AG04450 (cell line): ENCODE measurements around the gene SLC10A3. TPM values are rescaled to one million over a fixed set of nuclear protein-coding genes. Genes with fewer than 3 reads are reported as not detected.
A peak's percentile ranks its signal among the peaks of the same experiment; 100 is the strongest.

Source experiments
- CTCF ChIA-PET: fragments of 300-600, 350-600 bp; formaldehyde crosslinking; extraction: SDS; loops from one replicate; lab custom pipeline; 2022; ENCODE audit warnings: antibody characterized with exemption, inconsistent platforms; lab: Charles Lee
- POLR2A ChIA-PET: fragments of 350-600 bp; formaldehyde crosslinking; extraction: SDS; loops from one replicate; lab custom pipeline; 2021; ENCODE audit warnings: antibody characterized with exemption, inconsistent platforms; lab: Yijun Ruan, JAX
- DNase-seq: peaks from one replicate; pipeline ENCODE4 v3.0.0-alpha.2; 2011; ENCODE audit warnings: low read depth, low spot score
- H3K27ac ChIP-seq: one replicate; pipeline ENCODE4 v1.5.1; 2012; ENCODE audit warnings: low read depth, low read length, control low read depth
- H3K27me3 ChIP-seq: one replicate; pipeline ENCODE4 v1.6.0; 2012; ENCODE audit warnings: low read length; ENCODE audit not compliant: control insufficient read depth, insufficient read depth
- H3K4me3 ChIP-seq: 2 replicates; pipeline ENCODE4 v1.5.1; 2011; ENCODE audit warnings: mild to moderate bottlenecking, low read depth, low read length, control low read depth
- H3K9me3 ChIP-seq: 2 replicates; pipeline ENCODE4 v1.5.1; 2012; ENCODE audit warnings: low read length; ENCODE audit not compliant: control insufficient read depth, insufficient read depth
- polyA plus RNA-seq: library from polyadenylated mRNA; depleted of rRNA; stranded (reverse); fragments of >200 nt; gene quantifications from 2 replicates; pipeline ENCODE4 v1.2.3, GENCODE V29; 2011
- TF ChIP-seq, protein P1 (sequence below): IDR thresholded peaks from 2 replicates; pipeline ENCODE4 v1.5.1; 2011; ENCODE audit warnings: low read depth, low read length, control low read depth, inconsistent platforms

Gene SLC10A3
- polyA plus RNA-seq, 1 experiment, result 10.1 TPM

DNA sequence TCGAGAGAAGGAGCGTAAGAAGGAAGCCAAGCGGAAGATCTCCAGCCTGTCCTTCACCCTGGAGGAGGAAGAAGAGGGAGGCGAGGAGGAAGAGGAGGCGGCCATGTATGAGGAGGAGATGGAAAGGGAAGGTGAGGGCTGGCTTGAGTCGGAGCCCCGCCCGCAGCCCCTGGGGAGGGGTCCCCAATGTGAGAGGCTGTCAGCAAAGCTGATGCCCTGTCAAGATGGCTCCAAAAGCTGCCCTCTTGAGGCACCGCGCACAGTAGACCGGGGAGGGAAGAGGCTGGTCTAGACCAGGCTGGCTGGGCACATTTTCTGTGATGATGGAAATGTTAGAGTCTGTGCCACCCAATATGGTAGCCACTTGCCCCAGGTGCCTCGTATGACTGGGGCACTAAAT, 44.0 kb downstream of the SLC10A3 start:
- ChIA-PET CTCF (no interaction called here), POLR2A (no interaction called here)
- Histone ChIP-seq H3K27ac (no peak overlapping the region), H3K27me3 (no peaks in the 10 kb centered on the region), H3K4me3 (no peak overlapping the region), H3K9me3 (no peaks in the 10 kb centered on the region)
- no peak for DNase-seq
- TF ChIP-seq, protein P1, sequence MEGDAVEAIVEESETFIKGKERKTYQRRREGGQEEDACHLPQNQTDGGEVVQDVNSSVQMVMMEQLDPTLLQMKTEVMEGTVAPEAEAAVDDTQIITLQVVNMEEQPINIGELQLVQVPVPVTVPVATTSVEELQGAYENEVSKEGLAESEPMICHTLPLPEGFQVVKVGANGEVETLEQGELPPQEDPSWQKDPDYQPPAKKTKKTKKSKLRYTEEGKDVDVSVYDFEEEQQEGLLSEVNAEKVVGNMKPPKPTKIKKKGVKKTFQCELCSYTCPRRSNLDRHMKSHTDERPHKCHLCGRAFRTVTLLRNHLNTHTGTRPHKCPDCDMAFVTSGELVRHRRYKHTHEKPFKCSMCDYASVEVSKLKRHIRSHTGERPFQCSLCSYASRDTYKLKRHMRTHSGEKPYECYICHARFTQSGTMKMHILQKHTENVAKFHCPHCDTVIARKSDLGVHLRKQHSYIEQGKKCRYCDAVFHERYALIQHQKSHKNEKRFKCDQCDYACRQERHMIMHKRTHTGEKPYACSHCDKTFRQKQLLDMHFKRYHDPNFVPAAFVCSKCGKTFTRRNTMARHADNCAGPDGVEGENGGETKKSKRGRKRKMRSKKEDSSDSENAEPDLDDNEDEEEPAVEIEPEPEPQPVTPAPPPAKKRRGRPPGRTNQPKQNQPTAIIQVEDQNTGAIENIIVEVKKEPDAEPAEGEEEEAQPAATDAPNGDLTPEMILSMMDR, result no peak

DNA sequence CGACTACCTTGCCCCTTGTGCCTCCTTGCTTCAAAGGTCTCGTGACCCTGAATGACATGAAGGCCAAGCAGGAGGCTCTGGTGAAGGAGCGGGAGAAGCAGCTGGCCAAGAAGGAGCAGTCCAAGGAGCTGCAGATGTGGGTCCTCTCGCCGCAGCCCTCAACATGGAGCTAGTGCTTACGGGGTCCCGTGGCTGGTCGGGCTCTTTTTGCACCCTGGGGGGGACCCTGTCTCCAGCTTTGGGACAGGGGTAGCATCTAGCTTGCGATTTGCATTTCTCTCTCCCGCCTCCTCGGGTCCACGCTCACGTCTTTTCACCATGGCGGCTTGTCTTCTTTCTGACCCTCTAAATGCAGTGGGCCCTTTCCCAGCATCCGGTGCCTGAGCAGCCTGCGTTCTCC, 44.7 kb downstream of the SLC10A3 start:
- ChIA-PET POLR2A (no interaction called here), CTCF (no interaction called here)
- DNase-seq, result no peak
- no peaks in the 10 kb centered on the region for H3K9me3 ChIP-seq
- TF ChIP-seq, protein P1, result no peak
- H3K27ac ChIP-seq, result no peak overlapping the region
- no peaks in the 10 kb centered on the region for H3K27me3 ChIP-seq
- no peak overlapping the region for H3K4me3 ChIP-seq

DNA sequence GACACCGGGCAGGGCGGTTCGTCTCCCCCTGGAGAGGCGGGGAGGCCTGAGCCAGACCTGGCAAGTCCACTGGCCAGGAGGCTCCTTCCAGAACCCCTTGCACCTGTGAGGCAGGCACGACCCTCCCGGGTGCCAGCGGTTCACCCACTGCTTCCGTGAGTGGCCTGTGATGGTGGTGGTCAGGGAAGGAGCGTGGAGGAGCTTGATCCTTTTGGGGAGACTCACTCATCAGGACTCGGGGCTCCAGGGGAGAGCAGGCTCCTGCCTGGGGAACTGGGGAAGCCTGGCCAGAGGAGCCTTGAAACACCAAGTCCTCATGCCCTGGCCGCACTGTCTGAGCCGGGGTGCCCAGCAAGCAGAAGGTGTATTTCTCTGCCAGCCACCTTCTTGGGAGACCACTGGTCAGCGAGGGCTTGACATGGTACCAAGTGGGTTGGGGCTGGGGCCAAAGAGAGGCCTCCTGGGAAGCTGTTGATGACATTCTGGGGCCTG, 45.6 kb downstream of the SLC10A3 start:
- ChIA-PET POLR2A (interaction anchor here (0.6 kb wide), 1 partner anchor 66 kb away, joined by 4 read pairs; the partner anchor contains the start of gene EMD), CTCF (interaction anchor here (0.6 kb wide), 1 partner anchor 758 kb away, joined by 3 read pairs; no protein-coding TSS in a partner anchor)
- TF ChIP-seq, protein P1, result no peak
- no peak for DNase-seq
- no peaks in the 10 kb centered on the region for H3K27me3 ChIP-seq
- H3K4me3 ChIP-seq, result peak overlapping the region; percentile 66
- no peak overlapping the region for H3K27ac ChIP-seq
- no peaks in the 10 kb centered on the region for H3K9me3 ChIP-seq

DNA sequence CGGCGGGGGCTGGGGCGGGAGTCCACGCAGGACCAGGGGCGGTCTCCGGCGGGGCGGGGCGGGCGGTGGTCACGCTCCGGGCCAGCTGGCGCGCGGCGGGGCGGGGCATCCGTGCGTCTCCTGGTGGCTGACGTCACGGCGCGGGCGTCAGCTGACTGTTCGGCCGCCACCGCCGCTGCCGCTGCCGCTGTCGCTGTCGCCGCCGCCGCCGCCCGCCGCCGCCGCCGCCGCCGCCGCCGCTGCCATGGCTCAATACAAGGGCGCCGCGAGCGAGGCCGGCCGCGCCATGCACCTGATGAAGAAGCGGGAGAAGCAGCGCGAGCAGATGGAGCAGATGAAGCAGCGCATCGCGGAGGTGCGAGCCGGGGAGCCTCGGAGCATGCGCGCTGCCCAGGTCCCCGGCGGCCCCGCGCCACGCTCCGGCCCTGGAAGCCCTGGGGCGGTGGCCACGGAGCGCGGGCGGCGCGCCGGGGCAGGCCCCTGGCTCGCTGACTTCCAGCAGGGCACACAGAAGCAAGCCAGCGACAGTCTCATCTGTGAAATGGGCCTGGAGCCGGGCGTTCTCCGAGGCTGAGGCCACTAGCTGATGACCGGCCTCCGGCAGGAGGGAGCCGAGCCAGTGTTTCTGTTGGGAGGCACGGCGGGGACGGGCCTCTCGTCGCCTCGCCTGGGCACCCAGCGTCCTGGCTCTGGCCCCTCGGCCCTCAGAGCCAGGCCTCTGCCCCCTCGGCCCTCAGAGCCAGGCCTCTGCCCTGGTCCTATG, 46.3 kb downstream of the SLC10A3 start, which contains the start of gene FAM50A:
FAM50A (plus strand) TSS at position 150 of the 763 bp plus-strand sequence; CDS start at position 245, 95 bp downstream.
- peak within 1 kb of the TSS; percentile 73 for H3K27ac ChIP-seq
- DNase-seq, result no peak
- CTCF ChIA-PET, result interaction anchor here (0.6 kb wide), 2 partner anchors 8 to 757 kb away, joined by 3 read pairs; no protein-coding TSS in a partner anchor
- POLR2A ChIA-PET, result no interaction called here
- TF ChIP-seq, protein P1, result no peak
- no peaks in the 10 kb centered on the region for H3K27me3 ChIP-seq
- H3K9me3 ChIP-seq, result no peaks in the 10 kb centered on the region
- peak within 1 kb of the TSS; percentile 66 for H3K4me3 ChIP-seq

DNA sequence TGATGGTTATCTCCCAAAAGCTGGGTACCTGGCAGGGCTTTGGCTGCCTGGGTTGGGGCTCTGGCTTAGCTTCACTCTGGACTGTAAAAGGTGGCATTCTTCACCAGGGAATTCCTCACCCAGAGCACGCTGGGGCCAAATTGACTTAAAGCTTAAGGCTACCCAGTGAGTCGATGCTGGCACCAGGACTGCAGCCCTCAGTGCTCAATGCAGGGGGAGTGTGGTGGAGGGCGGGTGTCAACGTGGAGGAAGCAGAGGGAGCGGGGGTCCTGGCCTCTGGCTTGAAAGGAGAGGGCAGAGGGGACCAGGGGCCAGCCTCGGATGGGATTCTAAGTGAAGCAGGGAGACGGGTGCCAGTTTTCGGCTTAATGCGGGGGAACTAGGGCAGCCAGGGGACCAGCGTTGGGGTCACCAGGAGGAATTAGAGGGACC, 46.9 kb downstream of the SLC10A3 start:
- Histone ChIP-seq H3K27me3 (no peaks in the 10 kb centered on the region), H3K4me3 (peak overlapping the region; percentile 38), H3K9me3 (no peaks in the 10 kb centered on the region), H3K27ac (peak overlapping the region; percentile 73)
- DNase-seq, result no peak
- ChIA-PET POLR2A (no interaction called here), CTCF (no interaction called here)
- TF ChIP-seq, protein P1, result no peak
